ENCODE results near the gene MRPS9.

DNA sequence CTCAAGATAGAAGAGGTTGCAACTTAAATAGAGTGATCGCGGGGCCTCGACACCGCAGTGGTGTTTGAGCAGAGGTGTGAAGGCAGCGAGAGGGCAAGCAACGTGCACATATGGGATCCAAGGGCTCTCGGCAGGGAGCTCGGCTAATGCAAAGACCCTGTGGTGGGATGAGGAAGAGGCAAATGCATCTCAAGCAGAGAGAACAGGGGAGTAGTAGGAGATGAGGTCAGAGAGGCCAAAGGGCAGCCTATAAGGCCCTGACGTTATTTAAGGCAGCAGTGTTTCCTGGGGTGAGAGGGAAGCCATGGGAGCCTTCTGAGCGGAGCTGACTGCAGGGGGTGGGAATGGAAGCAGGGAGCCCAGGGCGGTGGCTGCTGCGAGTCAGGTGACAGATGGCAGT is 74.5 kb downstream of the MRPS9 start:
- TF ChIP-seq, protein P1, sequence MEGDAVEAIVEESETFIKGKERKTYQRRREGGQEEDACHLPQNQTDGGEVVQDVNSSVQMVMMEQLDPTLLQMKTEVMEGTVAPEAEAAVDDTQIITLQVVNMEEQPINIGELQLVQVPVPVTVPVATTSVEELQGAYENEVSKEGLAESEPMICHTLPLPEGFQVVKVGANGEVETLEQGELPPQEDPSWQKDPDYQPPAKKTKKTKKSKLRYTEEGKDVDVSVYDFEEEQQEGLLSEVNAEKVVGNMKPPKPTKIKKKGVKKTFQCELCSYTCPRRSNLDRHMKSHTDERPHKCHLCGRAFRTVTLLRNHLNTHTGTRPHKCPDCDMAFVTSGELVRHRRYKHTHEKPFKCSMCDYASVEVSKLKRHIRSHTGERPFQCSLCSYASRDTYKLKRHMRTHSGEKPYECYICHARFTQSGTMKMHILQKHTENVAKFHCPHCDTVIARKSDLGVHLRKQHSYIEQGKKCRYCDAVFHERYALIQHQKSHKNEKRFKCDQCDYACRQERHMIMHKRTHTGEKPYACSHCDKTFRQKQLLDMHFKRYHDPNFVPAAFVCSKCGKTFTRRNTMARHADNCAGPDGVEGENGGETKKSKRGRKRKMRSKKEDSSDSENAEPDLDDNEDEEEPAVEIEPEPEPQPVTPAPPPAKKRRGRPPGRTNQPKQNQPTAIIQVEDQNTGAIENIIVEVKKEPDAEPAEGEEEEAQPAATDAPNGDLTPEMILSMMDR (IDR thresholded peaks at IDR 0.05) = no peak
- no peak for TF ChIP-seq POLR2A (IDR thresholded peaks at IDR 0.05)
